Upper lobe of right lung (tissue), 1 donor: ENCODE data around the gene CDC20B. TPM values are rescaled to one million over a fixed set of nuclear protein-coding genes. Genes with fewer than 3 reads are reported as not detected.

Experiments
- ATAC-seq: fragments of 200-7000 bp; cut with Tn5 transposase; one replicate; pipeline ENCODE4 v1.9.1; 2020; ENCODE audit warnings: mild to moderate bottlenecking, moderate library complexity
- DNase-seq: peaks from one replicate; pipeline ENCODE4 v3.0.0-alpha.2; 2020
- H3K27ac ChIP-seq: fragments of 200-600 bp; one replicate; pipeline ENCODE4 v1.8.0; 2022
- H3K27me3 ChIP-seq: fragments of 200-600 bp; one replicate; pipeline ENCODE4 v1.8.0; 2022; ENCODE audit warnings: mild to moderate bottlenecking
- H3K36me3 ChIP-seq: fragments of 200-600 bp; one replicate; pipeline ENCODE4 v1.8.0; 2022
- H3K4me1 ChIP-seq: fragments of 200-600 bp; one replicate; pipeline ENCODE4 v1.8.0; 2022
- H3K4me3 ChIP-seq: fragments of 200-600 bp; one replicate; pipeline ENCODE4 v1.8.0; 2022; ENCODE audit warnings: mild to moderate bottlenecking
- H3K9me3 ChIP-seq: fragments of 200-600 bp; one replicate; pipeline ENCODE4 v1.8.0; 2022
- CTCF ChIP-seq: fragments of 200-600 bp; IDR thresholded peaks from one replicate; pipeline ENCODE4 v1.8.0; 2022; ENCODE audit warnings: antibody characterized with exemption
- intact Hi-C: fragments of 100-400 bp; cut with DNase I; formaldehyde crosslinking; loops from one replicate; pipeline ENCODE4 v1.11.0; 2022
- microRNA-seq: library from miRNA; unstranded; fragments of <30 nt; microRNA quantifications from one replicate; pipeline ENCODE4 v1.2.0, GENCODE V29; 2020; ENCODE audit warnings: borderline microRNAs expressed
- total RNA-seq: library from RNA; stranded (reverse); fragmentation: NEBNext Ultra II Directional; extraction: Animal tissue kit (Norgen Biotek cat#: 25700); gene quantifications from one replicate; pipeline ENCODE4 v1.2.1, GENCODE V29; 2021
- donor health status: DM: no; HTN: yes; CAD: no; lungs with severe emphysema.

The CDC20B gene
- total RNA-seq, 1 donor from 2014 or later = not detected

DNA sequence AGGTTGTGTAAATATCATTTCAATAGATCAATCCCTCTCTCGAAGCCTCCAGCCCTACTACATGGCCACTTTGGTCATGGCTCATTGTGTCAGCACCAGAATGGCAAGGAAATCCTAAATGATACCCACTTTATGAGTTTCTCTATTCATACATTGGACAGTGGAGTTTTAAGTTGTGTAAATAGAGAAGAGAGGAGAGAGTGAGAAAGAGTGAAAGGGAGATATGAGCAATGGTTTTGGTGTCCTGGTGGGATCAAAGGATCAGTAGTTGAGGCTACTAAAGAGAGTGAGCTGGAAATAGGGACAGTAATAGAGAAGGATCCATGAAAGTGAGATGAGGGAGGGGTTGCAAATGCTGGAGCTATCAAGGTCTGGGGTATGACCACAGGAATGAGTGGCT is 102.0 kb downstream of the CDC20B start:
- no peak overlapping the region for H3K4me3 ChIP-seq
- no peak for TF ChIP-seq CTCF
- no peak for ATAC-seq
- intact Hi-C loops = no loop called here
- H3K36me3 ChIP-seq = no peaks in the 10 kb centered on the region
- H3K9me3 ChIP-seq = no peaks in the 10 kb centered on the region
- H3K4me1 ChIP-seq = no peaks in the 10 kb centered on the region
- DNase-seq = no peak
- no peaks in the 10 kb centered on the region for H3K27me3 ChIP-seq
- H3K27ac ChIP-seq = no peak overlapping the region

DNA sequence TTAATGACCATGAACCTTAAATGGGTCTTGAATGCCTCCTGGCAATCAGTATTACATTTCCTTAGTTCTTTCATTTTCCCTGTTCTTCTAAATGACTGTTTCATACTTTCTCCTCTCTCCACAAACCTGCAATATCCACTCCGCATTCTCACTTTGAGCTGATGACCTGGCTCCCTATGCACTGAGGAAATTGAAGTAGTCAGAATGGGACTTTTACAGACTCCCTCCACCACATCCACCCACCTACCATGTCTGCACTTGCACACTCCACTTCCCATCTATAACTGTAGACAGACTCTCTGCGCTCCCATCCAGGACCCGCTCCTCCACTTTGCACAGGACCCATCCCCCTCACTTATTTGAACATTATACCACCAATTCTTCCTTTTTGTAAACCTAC is 106.7 kb downstream of the CDC20B start:
- intact Hi-C loops = no loop called here
- ATAC-seq = no peak
- H3K36me3 ChIP-seq = no peaks in the 10 kb centered on the region
- H3K4me3 ChIP-seq = no peak overlapping the region
- no peaks in the 10 kb centered on the region for H3K4me1 ChIP-seq
- H3K27ac ChIP-seq = no peak overlapping the region
- H3K9me3 ChIP-seq = no peaks in the 10 kb centered on the region
- TF ChIP-seq CTCF = no peak
- no peaks in the 10 kb centered on the region for H3K27me3 ChIP-seq
- no peak for DNase-seq

- Histone ChIP-seq H3K27ac (no peak overlapping the region), H3K36me3 (no peaks in the 10 kb centered on the region), H3K27me3 (no peaks in the 10 kb centered on the region), H3K4me1 (no peaks in the 10 kb centered on the region), H3K9me3 (no peaks in the 10 kb centered on the region), H3K4me3 (no peak overlapping the region)
- DNase-seq (no peak), ATAC-seq (no peak)
- TF ChIP-seq CTCF = no peak
- intact Hi-C loops = no loop called here
Measured at GRCh38 chr5:55064523-55064922, 108.5 kb downstream of the CDC20B start.

DNA sequence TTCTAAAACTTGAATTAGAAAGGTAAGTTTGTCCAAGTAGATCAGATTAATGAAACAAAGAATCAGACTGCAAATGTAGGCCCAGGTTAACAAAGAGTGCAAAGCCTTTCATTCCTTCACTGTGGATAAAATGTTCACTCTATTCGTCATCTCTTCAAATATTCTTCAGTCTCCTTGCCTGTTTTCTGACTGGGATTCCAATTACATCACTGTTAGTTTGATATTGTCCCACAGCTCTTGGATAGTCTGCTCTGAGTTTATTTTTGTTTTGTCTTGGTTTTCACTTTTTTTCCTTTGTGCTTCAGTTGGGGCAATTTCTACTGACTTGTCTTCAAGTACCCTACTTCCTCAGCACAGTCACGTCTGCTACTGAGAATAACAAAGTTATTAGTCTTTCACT is 109.1 kb downstream of the CDC20B start:
- Histone ChIP-seq H3K36me3 (no peaks in the 10 kb centered on the region), H3K27me3 (no peaks in the 10 kb centered on the region), H3K9me3 (no peaks in the 10 kb centered on the region), H3K27ac (no peak overlapping the region), H3K4me1 (no peaks in the 10 kb centered on the region), H3K4me3 (no peak overlapping the region)
- DNase-seq (no peak), ATAC-seq (no peak)
- intact Hi-C loops = no loop called here
- no peak for TF ChIP-seq CTCF

- intact Hi-C loops = no loop called here
- no peak for TF ChIP-seq CTCF
Measured at GRCh38 chr5:55063220-55063863, 109.6 kb downstream of the CDC20B start.

More at GRCh38 chr5:55063220-55063863, 109.6 kb downstream of the CDC20B start:
- Histone ChIP-seq H3K4me1 (no peaks in the 10 kb centered on the region), H3K9me3 (no peaks in the 10 kb centered on the region), H3K36me3 (no peaks in the 10 kb centered on the region), H3K4me3 (no peak overlapping the region), H3K27me3 (no peaks in the 10 kb centered on the region), H3K27ac (no peak overlapping the region)
- DNase-seq (no peak), ATAC-seq (no peak)

Small RNA genes within 50 kb of the gene (microRNA-seq; reads per million reads assigned to microRNA genes)
- gene MIR449A (2.3 reads per million, percentile 13 among the genes with 10 or more reads in this experiment), gene MIR449B (not detected), gene MIR449C (not detected)

Other genes starting within 250 kb of the CDC20B start
- 2.7 TPM for gene ESM1, start 187.6 kb downstream of the CDC20B start, total RNA-seq
- 1.8 TPM for gene GZMK, start 148.9 kb downstream of the CDC20B start, total RNA-seq
- gene GZMA, start 70.5 kb downstream of the CDC20B start, total RNA-seq = 8.8 TPM
- gene GPX8, start 13.0 kb downstream of the CDC20B start, total RNA-seq = 9.5 TPM
- gene MCIDAS, start 54.1 kb upstream of the CDC20B start, total RNA-seq = not detected
- not detected for gene CCNO, start 60.4 kb upstream of the CDC20B start, total RNA-seq
- 20.7 TPM for gene DHX29, start 134.5 kb upstream of the CDC20B start, total RNA-seq
- gene MTREX, start 134.8 kb upstream of the CDC20B start, total RNA-seq = 67.6 TPM